H9 (cell line): ENCODE measurements around the gene TRPM3. TPM values are rescaled to one million over a fixed set of nuclear protein-coding genes. Genes with fewer than 3 reads are reported as not detected.

Source experiments
- DNase-seq: peaks from one replicate; pipeline ENCODE4 v3.0.0-alpha.2; 2017
- H2AFZ ChIP-seq: one replicate; pipeline ENCODE4 v1.6.1; 2013; ENCODE audit warnings: mild to moderate bottlenecking, low read length, control low read depth, moderate library complexity
- H2AK5ac ChIP-seq: 2 replicates; pipeline ENCODE4 v1.6.1; 2013; ENCODE audit warnings: low read length, control low read depth, mixed read lengths; ENCODE audit not compliant: insufficient read length
- H2BK120ac ChIP-seq: one replicate; pipeline ENCODE4 v1.6.1; 2013; ENCODE audit warnings: low read depth, mild to moderate bottlenecking, low read length, control low read depth, inconsistent platforms; ENCODE audit not compliant: poor library complexity, severe bottlenecking
- H2BK12ac ChIP-seq: 2 replicates; pipeline ENCODE4 v1.6.1; 2013; ENCODE audit warnings: low read length, control low read depth, mixed read lengths, low read depth; ENCODE audit not compliant: insufficient read length
- H2BK15ac ChIP-seq: 2 replicates; pipeline ENCODE4 v1.6.1; 2013; ENCODE audit warnings: low read depth, low read length, control low read depth
- H2BK20ac ChIP-seq: one replicate; pipeline ENCODE4 v1.6.1; 2013; ENCODE audit warnings: low read depth, mild to moderate bottlenecking, low read length, control low read depth, inconsistent platforms; ENCODE audit not compliant: poor library complexity, severe bottlenecking
- H2BK5ac ChIP-seq: 2 replicates; pipeline ENCODE4 v1.6.1; 2013; ENCODE audit warnings: low read length, control low read depth, mixed read lengths; ENCODE audit not compliant: insufficient read length
- H3K14ac ChIP-seq: 2 replicates; pipeline ENCODE4 v1.6.1; 2013; ENCODE audit warnings: low read length, control low read depth; ENCODE audit not compliant: insufficient read depth
- H3K18ac ChIP-seq: 2 replicates; pipeline ENCODE4 v1.6.1; 2013; ENCODE audit warnings: low read depth, mild to moderate bottlenecking, mixed read lengths, low read length, control low read depth; ENCODE audit not compliant: insufficient read length
- H3K23ac ChIP-seq: 2 replicates; pipeline ENCODE4 v1.6.1; 2013; ENCODE audit warnings: low read length, control low read depth, mixed read lengths, low read depth; ENCODE audit not compliant: insufficient read length
- H3K23me2 ChIP-seq: 2 replicates; pipeline ENCODE4 v1.6.1; 2013; ENCODE audit warnings: low read depth, mild to moderate bottlenecking, mixed read lengths, low read length, control low read depth; ENCODE audit not compliant: insufficient read length, poor library complexity, severe bottlenecking
- H3K27ac ChIP-seq: 2 replicates; pipeline ENCODE4 v1.5.1; 2013; ENCODE audit warnings: low read length, control low read depth, mixed read lengths, low read depth; ENCODE audit not compliant: insufficient read length
- H3K27me3 ChIP-seq: 2 replicates; pipeline ENCODE4 v1.6.1; 2013; ENCODE audit warnings: low read length, control low read depth, inconsistent platforms; ENCODE audit not compliant: insufficient read depth
- H3K4ac ChIP-seq: 2 replicates; pipeline ENCODE4 v1.6.1; 2013; ENCODE audit warnings: low read depth, mild to moderate bottlenecking, control low read depth, inconsistent platforms, low read length, moderate library complexity
- H3K4me1 ChIP-seq: 2 replicates; pipeline ENCODE4 v1.6.1; 2013; ENCODE audit warnings: low read length, control low read depth, inconsistent platforms; ENCODE audit not compliant: insufficient read depth
- H3K4me2 ChIP-seq: 2 replicates; pipeline ENCODE4 v1.6.1; 2013; ENCODE audit warnings: low read length, control low read depth, mixed read lengths; ENCODE audit not compliant: insufficient read length, insufficient read depth
- H3K56ac ChIP-seq: 2 replicates; pipeline ENCODE4 v1.6.1; 2013; ENCODE audit warnings: low read depth, mild to moderate bottlenecking, mixed read lengths, low read length, control low read depth; ENCODE audit not compliant: insufficient read length
- H3K79me1 ChIP-seq: 2 replicates; pipeline ENCODE4 v1.6.1; 2013; ENCODE audit warnings: low read depth, mild to moderate bottlenecking, moderate library complexity, low read length, control low read depth, inconsistent platforms; ENCODE audit not compliant: insufficient read depth, poor library complexity, severe bottlenecking
- H3K79me2 ChIP-seq: 2 replicates; pipeline ENCODE4 v1.6.1; 2013; ENCODE audit warnings: low read length, control low read depth, inconsistent platforms; ENCODE audit not compliant: insufficient read depth
- H3K9ac ChIP-seq: 2 replicates; pipeline ENCODE4 v1.6.1; 2013; ENCODE audit warnings: low read length, control low read depth, mixed read lengths; ENCODE audit not compliant: insufficient read length; ENCODE audit errors: extremely low read depth
- H3K9me3 ChIP-seq: one replicate; pipeline ENCODE4 v1.6.1; 2013; ENCODE audit warnings: low read depth, low read length, inconsistent platforms; ENCODE audit not compliant: control insufficient read depth
- H3T11ph ChIP-seq: one replicate; pipeline ENCODE4 v1.6.1; 2013; ENCODE audit warnings: mild to moderate bottlenecking, low read length, control low read depth, inconsistent platforms
- H4K20me1 ChIP-seq: one replicate; pipeline ENCODE4 v1.6.1; 2013; ENCODE audit not compliant: control insufficient read depth, insufficient read length, insufficient read depth
- H4K5ac ChIP-seq: 2 replicates; pipeline ENCODE4 v1.6.1; 2013; ENCODE audit warnings: low read depth, mild to moderate bottlenecking, mixed read lengths, low read length, control low read depth; ENCODE audit not compliant: insufficient read length
- H4K8ac ChIP-seq: replicated peaks from 2 replicates; pipeline ENCODE4 v1.6.1; 2013; ENCODE audit warnings: low read length, control low read depth, mixed read lengths, low read depth; ENCODE audit not compliant: insufficient read length
- H4K91ac ChIP-seq: 2 replicates; pipeline ENCODE4 v1.6.1; 2013; ENCODE audit warnings: low read depth, mild to moderate bottlenecking, moderate library complexity, mixed read lengths, low read length, control low read depth; ENCODE audit not compliant: insufficient read length
- H3K27ac Mint-ChIP-seq, 3 experiments: 2 replicates in 2 of 3; 3 replicates in 1 of 3; pipeline ENCODE4 v1.8.0; 2020 to 2021; ENCODE audit warnings: mixed read lengths in 3 of 3, mild to moderate bottlenecking in 1 of 3, moderate library complexity in 1 of 3
- H3K27me3 Mint-ChIP-seq: 2 replicates; pipeline ENCODE4 v1.8.0; 2021; ENCODE audit warnings: low read depth, mild to moderate bottlenecking, moderate library complexity, mixed read lengths
- H3K36me3 Mint-ChIP-seq, 3 experiments: 2 replicates in 2 of 3; 3 replicates in 1 of 3; pipeline ENCODE4 v1.8.0; 2020 to 2021; ENCODE audit warnings: low read depth in 3 of 3, mixed read lengths in 3 of 3; ENCODE audit not compliant: insufficient read depth in 1 of 3
- H3K4me1 Mint-ChIP-seq, 2 experiments: 2 replicates each; pipeline ENCODE4 v1.8.0; 2020; ENCODE audit warnings: mixed read lengths in 2 of 2
- H3K4me3 Mint-ChIP-seq, 2 experiments: 2 replicates in 1 of 2; 3 replicates in 1 of 2; pipeline ENCODE4 v1.8.0; 2020 to 2021; ENCODE audit warnings: mild to moderate bottlenecking in 2 of 2, mixed read lengths in 2 of 2, moderate library complexity in 1 of 2
- H3K9me3 Mint-ChIP-seq, 2 experiments: 2 replicates in 1 of 2; 3 replicates in 1 of 2; pipeline ENCODE4 v1.8.0; 2020; ENCODE audit warnings: mild to moderate bottlenecking in 2 of 2, mixed read lengths in 2 of 2, moderate library complexity in 1 of 2
- CTCF ChIP-seq: fragments of 200-600 bp; sonication (generic); conservative IDR thresholded peaks from 3 replicates; pipeline ENCODE4 v1.8.0; 2021; ENCODE audit warnings: antibody characterized with exemption, mild to moderate bottlenecking
- WGBS: extraction: QIAGEN DNeasy Blood & Tissue Kit; methylation state at CpG from one replicate; pipeline ENCODE4 v1.1.7; 2013; ENCODE audit warnings: missing lambda C conversion rate, low lambda C conversion rate, mixed read lengths; ENCODE audit not compliant: insufficient read length; ENCODE audit errors: extremely low coverage; 5-methylcytosine and 5-hydroxymethylcytosine counted together
- total RNA-seq: library from RNA; stranded (reverse); gene quantifications from 2 replicates; pipeline ENCODE4 v1.2.1, GENCODE V29; 2021

The TRPM3 gene
- total RNA-seq, 1 experiment from 2014 or later = 10.3 TPM

- H2AFZ ChIP-seq = no peak overlapping the region
- no peak overlapping the region for H3K27ac Mint-ChIP-seq
- no peak overlapping the region for H4K5ac ChIP-seq
- no peak overlapping the region for H2BK20ac ChIP-seq
- no peak overlapping the region for H2BK120ac ChIP-seq
- no peak overlapping the region for H3K14ac ChIP-seq
- H2BK15ac ChIP-seq = no peak overlapping the region
- no peaks in the 10 kb centered on the region for H3K4me1 ChIP-seq
- H3K4me1 Mint-ChIP-seq = peaks cover 3 to 4% of the 10 kb centered on the region in 2 experiments; a peak in 3 of 4 replicates
- no peak overlapping the region for H2BK5ac ChIP-seq
- H3K79me1 ChIP-seq = no peaks in the 10 kb centered on the region
- no peaks in the 10 kb centered on the region for H3K23me2 ChIP-seq
- no peaks in the 10 kb centered on the region for H3K9me3 ChIP-seq
- no peak overlapping the region for H2BK12ac ChIP-seq
- H3K27me3 ChIP-seq = no peaks in the 10 kb centered on the region
- H3K9me3 Mint-ChIP-seq = no peaks in the 10 kb centered on the region
- no peak overlapping the region for H3K4me2 ChIP-seq
- no peak overlapping the region for H3K4me3 Mint-ChIP-seq
- H3K27ac ChIP-seq = no peak overlapping the region
- no peak overlapping the region for H4K8ac ChIP-seq
- H3K27me3 Mint-ChIP-seq = no peaks in the 10 kb centered on the region
- H3K56ac ChIP-seq = no peak overlapping the region
- no peak overlapping the region for H2AK5ac ChIP-seq
- WGBS = no CpG with 5 or more reads among the region's 2 CpGs
- H4K91ac ChIP-seq = no peak overlapping the region
- TF ChIP-seq CTCF = no peak
- H3K79me2 ChIP-seq = no peaks in the 10 kb centered on the region
- H3K4ac ChIP-seq = no peak overlapping the region
- H4K20me1 ChIP-seq = no peaks in the 10 kb centered on the region
- no peak overlapping the region for H3K9ac ChIP-seq
- H3T11ph ChIP-seq = no peak overlapping the region
- no peak overlapping the region for H3K18ac ChIP-seq
- H3K36me3 Mint-ChIP-seq = no peaks in the 10 kb centered on the region
- DNase-seq = no peak
- no peak overlapping the region for H3K23ac ChIP-seq
Observed at GRCh38 chr9:70594386-70594944, 527.0 kb downstream of the TRPM3 start.
